ENCODE results near the gene TMEM266. TPM values are rescaled to one million over a fixed set of nuclear protein-coding genes. Genes with fewer than 3 reads are reported as not detected.

The TMEM266 gene
- total RNA-seq, 1 experiment from 2014 or later = not detected

DNA sequence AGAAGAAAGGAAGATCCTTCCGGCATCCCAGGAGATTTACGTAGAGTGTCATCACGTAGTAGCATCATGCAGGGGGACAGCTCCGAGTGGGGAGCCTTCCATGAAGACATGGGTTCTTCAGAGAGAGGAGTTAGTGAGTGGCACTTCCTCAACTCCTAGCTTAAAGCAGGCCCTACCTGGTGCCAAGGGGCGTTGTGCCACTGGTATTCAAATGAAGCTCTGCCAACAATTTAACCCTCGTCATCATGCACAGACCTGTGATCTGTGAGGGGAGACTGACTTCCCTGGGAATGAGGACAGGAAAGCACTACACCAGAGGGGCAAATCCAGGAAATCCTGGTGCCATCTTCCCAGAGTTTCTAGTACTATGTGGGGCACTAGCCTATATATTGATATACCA is 59.0 kb downstream of the TMEM266 start:
- Histone ChIP-seq H3K36me3 (ENCODE audit: low read depth, low read length) (no peaks in the 10 kb centered on the region), H3F3A (ENCODE audit: low read length, unreplicated experiment) (no peaks in the 10 kb centered on the region), H2AFZ (ENCODE audit: low read length) (no peak overlapping the region), H3K4me3 (ENCODE audit: low read length) (no peak overlapping the region), H3K4me1 (ENCODE audit: insufficient read depth, low read length) (no peaks in the 10 kb centered on the region), H3K27ac (ENCODE audit: low read length) (no peak overlapping the region), H3K9me3 (ENCODE audit: low read length) (no peaks in the 10 kb centered on the region), H4K20me1 (ENCODE audit: low read length) (no peaks in the 10 kb centered on the region), H3K4me2 (ENCODE audit: low read length) (no peak overlapping the region), H3K79me2 (ENCODE audit: low read length) (no peaks in the 10 kb centered on the region), H3K9me2 (replicated peaks; ENCODE audit: low read length) (no peaks in the 10 kb centered on the region), H3K27me3 (ENCODE audit: low read length) (0 out of 2 replicates have a peak, but pooled peaks cover 4% of the 10 kb centered on the region), H3K9ac (ENCODE audit: low read length) (no peak overlapping the region)
- TF ChIP-seq EZH2 (IDR thresholded peaks at IDR 0.05; ENCODE audit: low read length, unreplicated experiment) (no peak), EZH2phosphoT487 (IDR thresholded peaks at IDR 0.05; ENCODE audit: borderline replicate concordance, low read length) (no peak), CTCF (conservative IDR thresholded peaks at IDR 0.05; ENCODE audit: low read depth, low read length) (no peak)
- DNase-seq = no peak
- intact Hi-C loops (cut with micrococcal nuclease) = no loop called here
- ChIA-PET CTCF (no interaction called here), POLR2A (ENCODE audit: unreplicated experiment) (no interaction called here)
- no TSS peak for BruUV-seq (replicated peaks)
- no peak for ATAC-seq

DNA sequence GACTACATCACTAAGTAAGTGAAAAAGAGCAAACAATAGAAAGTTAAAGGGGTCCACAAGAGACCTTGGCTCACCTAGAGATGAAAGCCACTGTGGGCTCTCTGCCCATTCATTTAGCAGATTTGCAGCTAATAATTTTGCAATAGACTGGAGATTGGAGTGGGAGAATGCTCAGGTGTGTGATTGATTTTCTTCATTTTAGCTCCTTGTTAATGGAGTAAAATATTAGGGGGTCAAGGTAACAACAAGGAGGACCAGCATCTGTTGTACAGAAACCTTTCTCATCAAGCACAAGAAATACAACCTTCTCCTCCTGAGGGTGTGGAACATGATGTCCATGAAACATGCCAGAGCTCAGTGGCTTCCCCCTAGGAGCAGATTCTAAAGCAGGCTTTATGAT is 63.2 kb downstream of the TMEM266 start:
- BruUV-seq (replicated peaks) = no TSS peak
- no peaks in the 10 kb centered on the region for H3K4me1 ChIP-seq (ENCODE audit: insufficient read depth, low read length)
- ATAC-seq = no peak
- no peaks in the 10 kb centered on the region for H3K9me2 ChIP-seq (replicated peaks; ENCODE audit: low read length)
- no peak for DNase-seq
- TF ChIP-seq EZH2 (IDR thresholded peaks at IDR 0.05; ENCODE audit: low read length, unreplicated experiment) = no peak
- no peak for TF ChIP-seq CTCF (conservative IDR thresholded peaks at IDR 0.05; ENCODE audit: low read depth, low read length)
- no peak for TF ChIP-seq EZH2phosphoT487 (IDR thresholded peaks at IDR 0.05; ENCODE audit: borderline replicate concordance, low read length)
- intact Hi-C loops (cut with micrococcal nuclease) = no loop called here
- H3K27ac ChIP-seq (ENCODE audit: low read length) = no peak overlapping the region
- H3K9me3 ChIP-seq (ENCODE audit: low read length) = no peaks in the 10 kb centered on the region
- H3K9ac ChIP-seq (ENCODE audit: low read length) = no peak overlapping the region
- ChIA-PET CTCF (no interaction called here), POLR2A (ENCODE audit: unreplicated experiment) (no interaction called here)
- no peak overlapping the region for H3K4me3 ChIP-seq (ENCODE audit: low read length)
- H3K4me2 ChIP-seq (ENCODE audit: low read length) = no peak overlapping the region
- H2AFZ ChIP-seq (ENCODE audit: low read length) = no peak overlapping the region
- no peaks in the 10 kb centered on the region for H3K79me2 ChIP-seq (ENCODE audit: low read length)
- no peaks in the 10 kb centered on the region for H4K20me1 ChIP-seq (ENCODE audit: low read length)
- H3K36me3 ChIP-seq (ENCODE audit: low read depth, low read length) = no peaks in the 10 kb centered on the region
- no peaks in the 10 kb centered on the region for H3F3A ChIP-seq (ENCODE audit: low read length, unreplicated experiment)
- peaks cover 5% of the 10 kb centered on the region; the same call in 1 of the 2 replicates for H3K27me3 ChIP-seq (ENCODE audit: low read length)

- POLR2A ChIA-PET (ENCODE audit: unreplicated experiment) = no interaction called here
- no peaks in the 10 kb centered on the region for H3K36me3 ChIP-seq (ENCODE audit: low read depth, low read length)
- DNase-seq (no peak), ATAC-seq (no peak)
- H3K9me2 ChIP-seq (replicated peaks; ENCODE audit: low read length) = no peaks in the 10 kb centered on the region
- H3K4me1 ChIP-seq (ENCODE audit: insufficient read depth, low read length) = no peaks in the 10 kb centered on the region
- H3K4me3 ChIP-seq (ENCODE audit: low read length) = no peak overlapping the region
- H3F3A ChIP-seq (ENCODE audit: low read length, unreplicated experiment) = no peaks in the 10 kb centered on the region
- no TSS peak for BruUV-seq (replicated peaks)
- no peak overlapping the region for H3K4me2 ChIP-seq (ENCODE audit: low read length)
- H3K9me3 ChIP-seq (ENCODE audit: low read length) = no peaks in the 10 kb centered on the region
- CTCF ChIA-PET = interaction anchor here (1.4 kb wide), 1 partner anchor 12 kb away, joined by 5 read pairs; no protein-coding TSS in a partner anchor
- H2AFZ ChIP-seq (ENCODE audit: low read length) = no peak overlapping the region
- TF ChIP-seq EZH2 (IDR thresholded peaks at IDR 0.05; ENCODE audit: low read length, unreplicated experiment) = no peak
- no peak for TF ChIP-seq EZH2phosphoT487 (IDR thresholded peaks at IDR 0.05; ENCODE audit: borderline replicate concordance, low read length)
- no peak for TF ChIP-seq CTCF (conservative IDR thresholded peaks at IDR 0.05; ENCODE audit: low read depth, low read length)
- H3K27ac ChIP-seq (ENCODE audit: low read length) = no peak overlapping the region
- peaks cover 22% of the 10 kb centered on the region for H3K27me3 ChIP-seq (ENCODE audit: low read length)
- H4K20me1 ChIP-seq (ENCODE audit: low read length) = no peaks in the 10 kb centered on the region
- intact Hi-C loops (cut with micrococcal nuclease) = no loop called here
- H3K9ac ChIP-seq (ENCODE audit: low read length) = no peak overlapping the region
- no peaks in the 10 kb centered on the region for H3K79me2 ChIP-seq (ENCODE audit: low read length)
Measured at GRCh38 chr15:76127169-76127568, 67.4 kb downstream of the TMEM266 start.
